HCT116 (cell line): ENCODE results near the gene RPLP2. TPM values are rescaled to one million over a fixed set of nuclear protein-coding genes. Genes with fewer than 3 reads are reported as not detected.
A peak's percentile ranks its signal among the peaks of the same experiment; 100 is the strongest.

Experiments
- ATAC-seq: fragments of 200-7000 bp; cut with Tn5 transposase; 2 replicates; pipeline ENCODE4 v1.9.1; 2020; ENCODE audit warnings: mild to moderate bottlenecking, moderate library complexity
- BruUV-seq: library from RNA; stranded (reverse); fragments of 400-500 nt; replicated peaks from 2 replicates; lab custom pipeline; 2021; lab: Mats Ljungman, UMichigan
- CTCF ChIA-PET: fragments of 300-600 bp; sonication (Branson Sonifier 250); formaldehyde crosslinking; loops from one replicate; lab custom pipeline; 2021; ENCODE audit warnings: antibody characterized with exemption; lab: Charles Lee
- POLR2A ChIA-PET: fragments of 300-600, 350-600 bp; sonication (Branson Sonifier 250); formaldehyde crosslinking; loops from one replicate; lab custom pipeline; 2021; ENCODE audit warnings: antibody characterized with exemption; lab: Charles Lee
- RAD21 ChIA-PET, 2 experiments: fragments of 300-600 bp; sonication (Branson Sonifier 250); formaldehyde crosslinking; loops; one replicate each; lab custom pipeline; 2023; ENCODE audit warnings: low total read pairs in 2 of 2; ENCODE audit not compliant: uncharacterized antibody in 2 of 2, unreplicated experiment in 2 of 2, low non-redundant PET in 1 of 2; lab: Charles Lee
- DNase-seq: peaks from one replicate; pipeline ENCODE4 v3.0.0-alpha.2; 2010; ENCODE audit warnings: low read depth, low spot score
- H2AFZ ChIP-seq: fragments of 200-600 bp; shearing (Covaris generic), sonication (generic); 2 replicates; pipeline ENCODE4 v1.6.1; 2017; ENCODE audit warnings: low read depth, mixed run types, mixed read lengths, antibody characterized with exemption, low read length; ENCODE audit not compliant: poor library complexity, severe bottlenecking
- H3K27ac ChIP-seq: 2 replicates; pipeline ENCODE4 v1.5.1; 2012; ENCODE audit warnings: low read depth, low read length
- H3K27me3 ChIP-seq: fragments of 200-600 bp; sonication (generic); 2 replicates; pipeline ENCODE4 v1.6.1; 2016; ENCODE audit warnings: mixed run types, low read length, mixed read lengths; ENCODE audit not compliant: insufficient read depth
- H3K36me3 ChIP-seq, 2 experiments: fragments of 200-500 bp in 1 of 2; fragments of 200-600 bp in 1 of 2; sonication (Bioruptor generic) in 1 of 2; sonication (generic) in 1 of 2; 2 replicates each; pipeline versions ENCODE4 v1.5.1 to v1.6.1; 2014 to 2016; ENCODE audit warnings: low read length in 2 of 2, inconsistent platforms in 1 of 2, mixed read lengths in 1 of 2, mixed run types in 1 of 2; ENCODE audit not compliant: insufficient read depth in 2 of 2, control insufficient read depth in 1 of 2
- H3K4me1 ChIP-seq, 2 experiments: fragments of 200-600 bp in 1 of 2; sonication (generic) in 1 of 2; 2 replicates each; pipeline versions ENCODE4 v1.5.1 to v1.6.1; 2012 to 2017; ENCODE audit warnings: low read length in 2 of 2, inconsistent platforms in 1 of 2, mild to moderate bottlenecking in 1 of 2, mixed read lengths in 1 of 2, mixed run types in 1 of 2, moderate library complexity in 1 of 2; ENCODE audit not compliant: insufficient read depth in 2 of 2, control insufficient read depth in 1 of 2
- H3K4me2 ChIP-seq: fragments of 200-600 bp; sonication (generic); 2 replicates; pipeline ENCODE4 v1.6.1; 2017; ENCODE audit warnings: mixed run types, low read length, mixed read lengths
- H3K4me3 ChIP-seq, 2 experiments: fragments of 200-600 bp in 1 of 2; sonication (generic) in 1 of 2; replicated peaks in 1 of 2; 2 replicates each; pipeline ENCODE4 v1.5.1; 2011 to 2016; ENCODE audit warnings: low read length in 2 of 2, control low read depth in 1 of 2, low read depth in 1 of 2, mild to moderate bottlenecking in 1 of 2, mixed read lengths in 1 of 2, mixed run types in 1 of 2
- H3K79me2 ChIP-seq: fragments of 200-600 bp; sonication (generic); 2 replicates; pipeline ENCODE4 v1.6.1; 2017; ENCODE audit warnings: mild to moderate bottlenecking, mixed run types, low read length, moderate library complexity, mixed read lengths; ENCODE audit not compliant: insufficient read depth
- H3K9ac ChIP-seq: fragments of 200-600 bp; sonication (generic); 2 replicates; pipeline ENCODE4 v1.6.1; 2016; ENCODE audit warnings: low read length, mixed read lengths
- H3K9me2 ChIP-seq: fragments of 200-600 bp; sonication (generic), shearing (Covaris generic); 2 replicates; pipeline ENCODE4 v1.6.1; 2017; ENCODE audit warnings: mixed run types, mild to moderate bottlenecking, moderate library complexity; ENCODE audit not compliant: insufficient read depth
- H3K9me3 ChIP-seq, 2 experiments: fragments of 200-500 bp in 1 of 2; fragments of 200-600 bp in 1 of 2; sonication (Bioruptor generic) in 1 of 2; sonication (generic) in 1 of 2; 2 replicates each; pipeline ENCODE4 v1.6.1; 2014 to 2017; ENCODE audit warnings: low read length in 2 of 2, mixed read lengths in 2 of 2, inconsistent platforms in 1 of 2, low read depth in 1 of 2, mild to moderate bottlenecking in 1 of 2, mixed run types in 1 of 2, moderate library complexity in 1 of 2; ENCODE audit not compliant: control insufficient read depth in 1 of 2, insufficient read depth in 1 of 2
- H4K20me1 ChIP-seq: fragments of 200-600 bp; sonication (generic), shearing (Covaris generic); 2 replicates; pipeline ENCODE4 v1.6.1; 2017; ENCODE audit warnings: mixed run types, mild to moderate bottlenecking, moderate library complexity; ENCODE audit not compliant: insufficient read depth
- ATF3 ChIP-seq: IDR thresholded peaks from 2 replicates; pipeline ENCODE4 v1.6.1; 2012
- CBX3 ChIP-seq: IDR thresholded peaks from 2 replicates; pipeline ENCODE4 v1.6.1; 2012; ENCODE audit warnings: low read depth
- CEBPB ChIP-seq: IDR thresholded peaks from 2 replicates; pipeline ENCODE4 v1.6.1; 2012; ENCODE audit warnings: low read depth
- EGR1 ChIP-seq: IDR thresholded peaks from 2 replicates; pipeline ENCODE4 v1.6.1; 2012; ENCODE audit warnings: low read depth
- ELF1 ChIP-seq: IDR thresholded peaks from 2 replicates; pipeline ENCODE4 v1.6.1; 2012; ENCODE audit warnings: low read depth, borderline replicate concordance
- EZH2 ChIP-seq: fragments of 200-600 bp; sonication (generic); IDR thresholded peaks from 2 replicates; pipeline ENCODE4 v1.6.1; 2017; ENCODE audit warnings: antibody characterized with exemption, mixed run types
- FOSL1 ChIP-seq: IDR thresholded peaks from 2 replicates; pipeline ENCODE4 v1.6.1; 2012; ENCODE audit warnings: low read depth
- JUND ChIP-seq: IDR thresholded peaks from 2 replicates; pipeline ENCODE4 v1.6.1; 2012
- MAX ChIP-seq: IDR thresholded peaks from 2 replicates; pipeline ENCODE4 v1.6.1; 2012
- POLR2A ChIP-seq: IDR thresholded peaks from 2 replicates; pipeline ENCODE4 v1.7.0; 2011; ENCODE audit warnings: borderline replicate concordance; ENCODE audit not compliant: insufficient read depth, insufficient read length; ENCODE audit errors: extremely low read depth
- POLR2AphosphoS5 ChIP-seq: IDR thresholded peaks from 2 replicates; pipeline ENCODE4 v1.6.1; 2011; ENCODE audit warnings: mild to moderate bottlenecking, low read depth, low read length, moderate library complexity
- SIN3A ChIP-seq: IDR thresholded peaks from 2 replicates; pipeline ENCODE4 v1.6.1; 2012; ENCODE audit warnings: low read depth
- SRF ChIP-seq: IDR thresholded peaks from 2 replicates; pipeline ENCODE4 v1.6.1; 2012; ENCODE audit warnings: low read depth
- YY1 ChIP-seq: IDR thresholded peaks from 2 replicates; pipeline ENCODE4 v1.6.1; 2011; ENCODE audit warnings: low read length, low read depth, moderate library complexity, mild to moderate bottlenecking; ENCODE audit not compliant: insufficient replicate concordance; ENCODE audit errors: extremely low read depth
- ZNF274 ChIP-seq: fragments of 200-500 bp; sonication (Bioruptor generic); IDR thresholded peaks from 2 replicates; pipeline ENCODE4 v1.6.1; 2014; ENCODE audit warnings: mild to moderate bottlenecking, low read depth, low read length, inconsistent platforms
- intact Hi-C: fragments of 100-400 bp; cut with micrococcal nuclease; formaldehyde crosslinking; loops from 2 replicates; pipeline ENCODE4 v1.10.0; 2022
- total RNA-seq: library from RNA; stranded (reverse); gene quantifications from one replicate; pipeline ENCODE4 v1.2.1, GENCODE V29; 2021; ENCODE audit not compliant: unreplicated experiment
- TF ChIP-seq, protein P1 (sequence below): IDR thresholded peaks from 2 replicates; pipeline ENCODE4 v1.6.1; 2011; ENCODE audit warnings: mild to moderate bottlenecking, low read length, moderate library complexity; ENCODE audit not compliant: insufficient replicate concordance; ENCODE audit errors: extremely low read depth
- TF ChIP-seq, protein P2 (sequence below): IDR thresholded peaks from 2 replicates; pipeline ENCODE4 v1.6.1; 2012; ENCODE audit warnings: low read depth
- TF ChIP-seq, protein P3 (sequence below), 3 experiments: fragments of 200-600 bp in 1 of 3; sonication (generic) in 1 of 3; IDR thresholded peaks in 2 of 3; conservative IDR thresholded peaks in 1 of 3; 2 replicates each; pipeline ENCODE4 v1.5.1; 2012 to 2017; ENCODE audit warnings: low read depth in 2 of 3, low read length in 2 of 3, antibody characterized with exemption in 1 of 3, borderline replicate concordance in 1 of 3, control low read depth in 1 of 3, mild to moderate bottlenecking in 1 of 3, mixed read lengths in 1 of 3, mixed run types in 1 of 3, moderate library complexity in 1 of 3; ENCODE audit not compliant: insufficient read depth in 1 of 3

Gene RPLP2
- total RNA-seq, 1 experiment from 2014 or later, result 3,615 TPM

GRCh38 chr11:859394-860131 is 49.8 kb downstream of the RPLP2 start:
- Histone ChIP-seq H3K4me2 (peak overlapping the region; percentile 17; the same call in 1 of the 2 replicates), H3K9me2 (no peaks in the 10 kb centered on the region), H3K4me1 (peaks cover 7 to 23% of the 10 kb centered on the region in 2 experiments), H3K27ac (peak overlapping the region; percentile 42; the same call in 1 of the 2 replicates), H3K27me3 (no peaks in the 10 kb centered on the region), H3K9me3 (no peaks in the 10 kb centered on the region), H3K36me3 (no peaks in the 10 kb centered on the region), H2AFZ (no peak overlapping the region), H3K79me2 (no peaks in the 10 kb centered on the region), H3K9ac (no peak overlapping the region), H3K4me3 (no peak overlapping the region), H4K20me1 (no peaks in the 10 kb centered on the region)
- peak; percentile 55 for ATAC-seq
- ChIA-PET CTCF (interaction anchor here (1.3 kb wide), 1 partner anchor 11 kb away, joined by 4 read pairs; no protein-coding TSS in a partner anchor), RAD21 (interaction anchor here in 1 of 2 experiments (0.8 kb wide), 1 partner anchor 257 kb away, joined by 3 read pairs; no protein-coding TSS in a partner anchor), POLR2A (no interaction called here)
- no peak for DNase-seq
- no TSS peak for BruUV-seq
- intact Hi-C loops, result no loop called here
- TF ChIP-seq MAX (no peak), CBX3 (no peak), EZH2 (no peak), SIN3A (no peak), EGR1 (no peak), FOSL1 (no peak), POLR2A (no peak), YY1 (no peak), ELF1 (no peak), ATF3 (no peak), POLR2AphosphoS5 (no peak), JUND (no peak), CEBPB (no peak), SRF (no peak), ZNF274 (no peak)
- TF ChIP-seq, protein P1, sequence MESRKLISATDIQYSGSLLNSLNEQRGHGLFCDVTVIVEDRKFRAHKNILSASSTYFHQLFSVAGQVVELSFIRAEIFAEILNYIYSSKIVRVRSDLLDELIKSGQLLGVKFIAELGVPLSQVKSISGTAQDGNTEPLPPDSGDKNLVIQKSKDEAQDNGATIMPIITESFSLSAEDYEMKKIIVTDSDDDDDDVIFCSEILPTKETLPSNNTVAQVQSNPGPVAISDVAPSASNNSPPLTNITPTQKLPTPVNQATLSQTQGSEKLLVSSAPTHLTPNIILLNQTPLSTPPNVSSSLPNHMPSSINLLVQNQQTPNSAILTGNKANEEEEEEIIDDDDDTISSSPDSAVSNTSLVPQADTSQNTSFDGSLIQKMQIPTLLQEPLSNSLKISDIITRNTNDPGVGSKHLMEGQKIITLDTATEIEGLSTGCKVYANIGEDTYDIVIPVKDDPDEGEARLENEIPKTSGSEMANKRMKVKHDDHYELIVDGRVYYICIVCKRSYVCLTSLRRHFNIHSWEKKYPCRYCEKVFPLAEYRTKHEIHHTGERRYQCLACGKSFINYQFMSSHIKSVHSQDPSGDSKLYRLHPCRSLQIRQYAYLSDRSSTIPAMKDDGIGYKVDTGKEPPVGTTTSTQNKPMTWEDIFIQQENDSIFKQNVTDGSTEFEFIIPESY, result no peak
- TF ChIP-seq, protein P2, sequence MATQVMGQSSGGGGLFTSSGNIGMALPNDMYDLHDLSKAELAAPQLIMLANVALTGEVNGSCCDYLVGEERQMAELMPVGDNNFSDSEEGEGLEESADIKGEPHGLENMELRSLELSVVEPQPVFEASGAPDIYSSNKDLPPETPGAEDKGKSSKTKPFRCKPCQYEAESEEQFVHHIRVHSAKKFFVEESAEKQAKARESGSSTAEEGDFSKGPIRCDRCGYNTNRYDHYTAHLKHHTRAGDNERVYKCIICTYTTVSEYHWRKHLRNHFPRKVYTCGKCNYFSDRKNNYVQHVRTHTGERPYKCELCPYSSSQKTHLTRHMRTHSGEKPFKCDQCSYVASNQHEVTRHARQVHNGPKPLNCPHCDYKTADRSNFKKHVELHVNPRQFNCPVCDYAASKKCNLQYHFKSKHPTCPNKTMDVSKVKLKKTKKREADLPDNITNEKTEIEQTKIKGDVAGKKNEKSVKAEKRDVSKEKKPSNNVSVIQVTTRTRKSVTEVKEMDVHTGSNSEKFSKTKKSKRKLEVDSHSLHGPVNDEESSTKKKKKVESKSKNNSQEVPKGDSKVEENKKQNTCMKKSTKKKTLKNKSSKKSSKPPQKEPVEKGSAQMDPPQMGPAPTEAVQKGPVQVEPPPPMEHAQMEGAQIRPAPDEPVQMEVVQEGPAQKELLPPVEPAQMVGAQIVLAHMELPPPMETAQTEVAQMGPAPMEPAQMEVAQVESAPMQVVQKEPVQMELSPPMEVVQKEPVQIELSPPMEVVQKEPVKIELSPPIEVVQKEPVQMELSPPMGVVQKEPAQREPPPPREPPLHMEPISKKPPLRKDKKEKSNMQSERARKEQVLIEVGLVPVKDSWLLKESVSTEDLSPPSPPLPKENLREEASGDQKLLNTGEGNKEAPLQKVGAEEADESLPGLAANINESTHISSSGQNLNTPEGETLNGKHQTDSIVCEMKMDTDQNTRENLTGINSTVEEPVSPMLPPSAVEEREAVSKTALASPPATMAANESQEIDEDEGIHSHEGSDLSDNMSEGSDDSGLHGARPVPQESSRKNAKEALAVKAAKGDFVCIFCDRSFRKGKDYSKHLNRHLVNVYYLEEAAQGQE, result no peak
- TF ChIP-seq, protein P3, sequence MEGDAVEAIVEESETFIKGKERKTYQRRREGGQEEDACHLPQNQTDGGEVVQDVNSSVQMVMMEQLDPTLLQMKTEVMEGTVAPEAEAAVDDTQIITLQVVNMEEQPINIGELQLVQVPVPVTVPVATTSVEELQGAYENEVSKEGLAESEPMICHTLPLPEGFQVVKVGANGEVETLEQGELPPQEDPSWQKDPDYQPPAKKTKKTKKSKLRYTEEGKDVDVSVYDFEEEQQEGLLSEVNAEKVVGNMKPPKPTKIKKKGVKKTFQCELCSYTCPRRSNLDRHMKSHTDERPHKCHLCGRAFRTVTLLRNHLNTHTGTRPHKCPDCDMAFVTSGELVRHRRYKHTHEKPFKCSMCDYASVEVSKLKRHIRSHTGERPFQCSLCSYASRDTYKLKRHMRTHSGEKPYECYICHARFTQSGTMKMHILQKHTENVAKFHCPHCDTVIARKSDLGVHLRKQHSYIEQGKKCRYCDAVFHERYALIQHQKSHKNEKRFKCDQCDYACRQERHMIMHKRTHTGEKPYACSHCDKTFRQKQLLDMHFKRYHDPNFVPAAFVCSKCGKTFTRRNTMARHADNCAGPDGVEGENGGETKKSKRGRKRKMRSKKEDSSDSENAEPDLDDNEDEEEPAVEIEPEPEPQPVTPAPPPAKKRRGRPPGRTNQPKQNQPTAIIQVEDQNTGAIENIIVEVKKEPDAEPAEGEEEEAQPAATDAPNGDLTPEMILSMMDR (IDR thresholded peaks at IDR 0.05 in 2 of 3, conservative IDR thresholded peaks at IDR 0.05 in 1 of 3; ENCODE audit: borderline replicate concordance in 1 of 3, insufficient read depth in 1 of 3, low read depth in 2 of 3, low read length in 2 of 3), result no peak
